Right atrium auricular region (tissue), 2 donors: Measurements from ENCODE around the gene ZNF423. TPM values are rescaled to one million over a fixed set of nuclear protein-coding genes. Genes with fewer than 3 reads are reported as not detected.
A peak's percentile ranks its signal among the peaks of the same experiment; 100 is the strongest.

Experiments used
- DNase-seq: peaks from one replicate; pipeline ENCODE4 v3.0.0-alpha.2; 2019; ENCODE audit warnings: low spot score
- H3K27ac ChIP-seq, 2 donors: fragments of 200-600 bp; sonication (generic); 1 replicate in 1 of 2; 2 replicates in 1 of 2; pipeline ENCODE4 v1.5.1; 2016 to 2019
- H3K27me3 ChIP-seq, 2 donors: fragments of 200-600 bp; sonication (generic); one replicate each; pipeline versions ENCODE4 v1.5.1 to v1.6.0; 2017 to 2019
- H3K36me3 ChIP-seq: fragments of 200-600 bp; sonication (generic); one replicate; pipeline ENCODE4 v1.5.1; 2016
- H3K4me1 ChIP-seq, 2 donors: fragments of 200-600 bp; sonication (generic); one replicate each; pipeline versions ENCODE4 v1.5.1 to v1.6.0; 2017 to 2019
- H3K4me3 ChIP-seq, 2 donors: fragments of 200-600 bp; sonication (generic); 1 replicate in 1 of 2; 2 replicates in 1 of 2; pipeline ENCODE4 v1.5.1; 2017 to 2019; ENCODE audit warnings: mild to moderate bottlenecking in 1 of 2, moderate library complexity in 1 of 2
- H3K9me3 ChIP-seq, 2 donors: fragments of 200-600 bp; sonication (generic); one replicate each; pipeline ENCODE4 v1.5.1; 2019
- total RNA-seq, 2 donors: library from RNA; depleted of rRNA; stranded (reverse); fragments of >200 nt; gene quantifications; one replicate each; pipeline ENCODE4 v1.1.0, GENCODE V29; 2016
- TF ChIP-seq, protein P1 (sequence below), 2 donors: fragments of 200-600 bp; sonication (generic); IDR thresholded peaks; one replicate each; pipeline ENCODE4 v1.5.1; 2019; ENCODE audit warnings: antibody characterized with exemption in 2 of 2

The ZNF423 gene
- total RNA-seq, 2 donors from 2014 or later = 8.5 to 10.7 TPM

DNA sequence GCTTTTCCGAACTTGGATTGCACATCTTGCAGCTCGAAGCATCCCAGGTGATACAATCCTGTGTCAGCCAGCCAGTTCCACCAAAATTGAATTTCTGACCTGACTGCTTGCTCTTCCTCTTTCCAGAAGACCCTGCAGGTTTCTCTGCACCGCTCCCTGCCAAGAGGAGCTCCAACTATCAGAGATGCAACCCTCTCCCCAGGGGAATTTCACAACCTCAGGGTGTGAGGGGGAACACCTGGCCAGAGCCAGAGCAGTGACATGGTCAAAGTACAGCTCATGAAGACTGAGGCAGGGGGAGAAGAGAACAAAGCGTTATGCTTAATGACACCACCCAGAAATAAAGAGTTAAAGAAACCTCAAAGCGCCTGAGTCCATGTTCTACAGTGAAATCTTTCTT lies 25.0 kb downstream of the ZNF423 start:
- Histone ChIP-seq H3K4me1 (peaks cover 0 to 72% of the 10 kb centered on the region in 2 donors), H3K4me3 (no peak overlapping the region), H3K9me3 (no peaks in the 10 kb centered on the region), H3K36me3 (no peaks in the 10 kb centered on the region), H3K27ac (no peak overlapping the region), H3K27me3 (no peaks in the 10 kb centered on the region)
- TF ChIP-seq, protein P1, sequence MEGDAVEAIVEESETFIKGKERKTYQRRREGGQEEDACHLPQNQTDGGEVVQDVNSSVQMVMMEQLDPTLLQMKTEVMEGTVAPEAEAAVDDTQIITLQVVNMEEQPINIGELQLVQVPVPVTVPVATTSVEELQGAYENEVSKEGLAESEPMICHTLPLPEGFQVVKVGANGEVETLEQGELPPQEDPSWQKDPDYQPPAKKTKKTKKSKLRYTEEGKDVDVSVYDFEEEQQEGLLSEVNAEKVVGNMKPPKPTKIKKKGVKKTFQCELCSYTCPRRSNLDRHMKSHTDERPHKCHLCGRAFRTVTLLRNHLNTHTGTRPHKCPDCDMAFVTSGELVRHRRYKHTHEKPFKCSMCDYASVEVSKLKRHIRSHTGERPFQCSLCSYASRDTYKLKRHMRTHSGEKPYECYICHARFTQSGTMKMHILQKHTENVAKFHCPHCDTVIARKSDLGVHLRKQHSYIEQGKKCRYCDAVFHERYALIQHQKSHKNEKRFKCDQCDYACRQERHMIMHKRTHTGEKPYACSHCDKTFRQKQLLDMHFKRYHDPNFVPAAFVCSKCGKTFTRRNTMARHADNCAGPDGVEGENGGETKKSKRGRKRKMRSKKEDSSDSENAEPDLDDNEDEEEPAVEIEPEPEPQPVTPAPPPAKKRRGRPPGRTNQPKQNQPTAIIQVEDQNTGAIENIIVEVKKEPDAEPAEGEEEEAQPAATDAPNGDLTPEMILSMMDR (IDR thresholded peaks at IDR 0.05) = no peak
- DNase-seq = no peak

DNA sequence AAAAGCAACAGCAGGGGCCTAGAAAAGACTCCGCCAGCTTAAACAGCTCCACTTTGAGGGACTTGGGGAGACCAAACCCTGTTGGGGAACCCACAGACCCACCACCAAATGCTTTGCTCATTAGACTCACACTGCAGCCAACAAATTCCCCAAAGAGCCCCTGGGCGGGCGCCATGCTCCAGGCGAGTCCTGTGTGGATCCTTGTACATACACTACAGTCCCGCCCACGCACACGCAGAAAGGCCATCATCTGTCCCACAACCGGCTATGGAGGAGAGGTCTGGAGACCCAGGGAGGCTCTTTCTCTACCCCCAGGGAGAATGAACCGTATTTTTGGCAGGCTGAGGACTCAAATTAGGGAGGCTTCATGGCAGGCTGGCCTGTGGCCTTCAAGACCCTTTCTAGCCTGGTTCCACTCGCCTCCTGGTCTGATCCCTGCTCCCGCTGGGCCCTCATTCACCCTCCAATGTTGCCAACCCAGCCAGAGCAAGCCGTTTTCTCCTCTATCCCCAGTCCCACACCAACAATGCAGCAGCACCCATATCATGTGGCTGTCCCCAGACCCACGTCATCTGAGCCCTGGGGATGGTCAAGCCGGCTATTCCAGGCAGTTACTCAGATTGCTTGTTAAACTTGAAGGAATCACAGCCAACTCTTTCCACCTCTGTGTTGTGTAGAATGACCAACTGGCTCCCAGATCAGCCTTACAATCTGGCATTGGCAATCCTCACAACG lies 27.2 kb downstream of the ZNF423 start:
- H3K27ac ChIP-seq = peak overlapping the region; percentile 65 to 74
- H3K4me1 ChIP-seq = peaks cover 0 to 51% of the 10 kb centered on the region in 2 donors
- TF ChIP-seq, protein P1 (IDR thresholded peaks at IDR 0.05) = no peak
- no peaks in the 10 kb centered on the region for H3K9me3 ChIP-seq
- no peaks in the 10 kb centered on the region for H3K36me3 ChIP-seq
- H3K27me3 ChIP-seq = no peaks in the 10 kb centered on the region
- DNase-seq = no peak
- no peak overlapping the region for H3K4me3 ChIP-seq

DNA sequence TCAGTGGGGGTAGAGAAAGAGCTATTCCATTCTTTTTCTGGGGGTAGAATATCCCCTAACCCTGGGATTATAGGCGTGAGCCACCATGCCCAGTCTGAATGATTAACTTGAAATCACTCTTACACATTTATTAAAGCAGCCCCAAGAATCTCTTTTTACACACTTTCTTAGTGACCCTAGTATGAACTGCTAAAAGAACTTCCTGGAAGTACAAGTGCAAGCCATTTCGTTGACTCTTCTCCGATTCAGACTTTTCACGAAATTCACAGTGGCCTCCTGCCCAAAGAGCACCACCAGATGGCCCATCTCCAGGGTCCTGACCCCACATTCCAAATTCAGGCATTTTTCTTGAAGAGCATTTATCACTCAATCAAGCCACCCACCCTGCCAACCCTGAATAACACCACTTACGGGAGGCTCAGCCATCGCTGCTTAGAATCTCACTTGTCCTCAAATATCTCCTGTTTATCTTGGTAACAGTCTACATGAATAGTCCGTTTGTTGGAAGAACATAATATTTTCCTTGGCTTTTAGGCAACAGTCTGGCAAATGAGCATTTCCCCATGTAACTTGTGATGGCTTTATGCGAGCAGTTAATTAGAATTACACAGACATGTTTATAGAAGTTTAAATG lies 28.0 kb downstream of the ZNF423 start:
- no peaks in the 10 kb centered on the region for H3K9me3 ChIP-seq
- peaks cover 0 to 45% of the 10 kb centered on the region in 2 donors for H3K4me1 ChIP-seq
- H3K4me3 ChIP-seq = no peak overlapping the region
- H3K27me3 ChIP-seq = no peaks in the 10 kb centered on the region
- TF ChIP-seq, protein P1 (IDR thresholded peaks at IDR 0.05) = no peak
- no peaks in the 10 kb centered on the region for H3K36me3 ChIP-seq
- H3K27ac ChIP-seq = peak overlapping the region; percentile 65 to 74
- peak; percentile 71 for DNase-seq

DNA sequence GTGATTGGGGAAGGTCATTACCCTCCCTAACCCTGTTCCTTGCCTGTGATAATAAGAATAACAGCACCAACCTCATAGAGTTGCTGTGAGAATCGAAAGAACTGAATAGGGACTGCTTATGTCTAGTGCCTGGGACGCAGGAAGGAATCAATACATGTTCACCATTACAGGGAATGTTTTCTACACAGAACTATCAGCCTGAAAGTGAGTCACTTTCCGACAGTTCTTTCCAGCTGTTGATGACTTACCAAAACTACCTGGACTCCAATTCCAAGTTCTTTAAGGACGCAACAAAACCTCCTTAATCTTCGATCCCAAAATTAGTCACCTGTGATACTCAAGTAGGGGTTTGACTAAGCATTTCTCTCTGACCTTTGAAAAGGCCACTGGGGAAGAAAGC lies 29.4 kb downstream of the ZNF423 start:
- Histone ChIP-seq H3K27me3 (no peaks in the 10 kb centered on the region), H3K9me3 (no peaks in the 10 kb centered on the region), H3K27ac (no peak overlapping the region), H3K36me3 (no peaks in the 10 kb centered on the region), H3K4me3 (no peak overlapping the region), H3K4me1 (peaks cover 0 to 34% of the 10 kb centered on the region in 2 donors)
- TF ChIP-seq, protein P1 (IDR thresholded peaks at IDR 0.05) = no peak
- DNase-seq = no peak

DNA sequence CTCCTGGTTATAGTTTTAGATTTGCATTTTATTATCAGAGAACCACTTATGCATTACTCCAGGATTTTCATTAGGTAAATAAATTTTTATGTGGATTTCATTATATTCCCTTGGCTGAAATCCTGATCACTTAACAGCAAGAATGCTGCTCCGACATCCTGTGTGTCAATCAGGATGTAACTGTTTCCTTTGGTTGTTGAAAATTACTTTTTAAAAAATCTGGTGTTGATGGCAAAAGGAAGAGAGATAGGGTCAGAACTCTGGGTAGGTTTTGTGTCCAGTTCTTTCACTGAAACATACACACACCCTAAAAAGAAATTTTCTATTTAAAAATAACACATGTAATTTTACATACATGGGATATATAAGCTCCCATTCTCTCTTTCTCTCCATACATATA lies 30.9 kb downstream of the ZNF423 start:
- Histone ChIP-seq H3K9me3 (no peaks in the 10 kb centered on the region), H3K27ac (no peak overlapping the region), H3K4me1 (peaks cover 0 to 34% of the 10 kb centered on the region in 2 donors), H3K4me3 (no peak overlapping the region), H3K27me3 (no peaks in the 10 kb centered on the region), H3K36me3 (no peaks in the 10 kb centered on the region)
- TF ChIP-seq, protein P1 (IDR thresholded peaks at IDR 0.05) = no peak
- DNase-seq = no peak
